ENCODE data around the gene REV1. TPM values are rescaled to one million over a fixed set of nuclear protein-coding genes. Genes with fewer than 3 reads are reported as not detected.
A peak's percentile ranks its signal among the peaks of the same experiment; 100 is the strongest.

REV1 gene
- total and polyA plus RNA-seq, 2 of the 13 experiments (the other 11 are each of a cell fraction or from before 2014, with no cell fraction given), result 49.1 to 71.8 TPM

- Histone ChIP-seq H3K9me3 (ENCODE audit: low read length) (no peaks in the 10 kb centered on the region), H4K20me1 (ENCODE audit: insufficient read depth, low read length) (no peaks in the 10 kb centered on the region), H3K27ac (ENCODE audit: extremely low read length, insufficient read depth, low read length) (no peak overlapping the region), H3K4me3 (replicated peaks in 1 of 3; ENCODE audit: insufficient read depth in 1 of 3, low read depth in 2 of 3, low read length in 3 of 3) (no peak overlapping the region), H3K4me2 (ENCODE audit: low read depth, low read length) (no peak overlapping the region), H3K36me3 (replicated peaks in 1 of 2; ENCODE audit: control insufficient read depth in 1 of 2, insufficient read depth in 2 of 2, low read length in 2 of 2) (peaks cover 22 to 76% of the 10 kb centered on the region in 2 experiments), H3K4me1 (ENCODE audit: insufficient read depth, low read length) (peaks cover 1% of the 10 kb centered on the region), H3K27me3 (ENCODE audit: control insufficient read depth in 1 of 2, insufficient read depth in 2 of 2, low read length in 2 of 2) (no peaks in the 10 kb centered on the region), H3K9ac (ENCODE audit: insufficient read depth, low read depth, low read length) (no peak overlapping the region), H2AFZ (ENCODE audit: low read length) (no peak overlapping the region), H3K79me2 (ENCODE audit: insufficient read depth, low read length) (no peaks in the 10 kb centered on the region)
- TF ChIP-seq ELK4 (CRISPR knock-in tag; IDR thresholded peaks at IDR 0.05; ENCODE audit: borderline replicate concordance), result no peak
- no peak for TF ChIP-seq ELF1 (CRISPR knock-in tag; IDR thresholded peaks at IDR 0.05)
- ATAC-seq, result no peak
- CTCF ChIA-PET (ENCODE audit: low intra/inter-chr PET ratio, low total read pairs), result no interaction called here
- POLR2A ChIA-PET, result no interaction called here
- DNase-seq (ENCODE audit: low spot score), result no peak
- 96% methylated on average over 4 of the region's 4 CpGs for WGBS (ENCODE audit: low lambda C conversion rate)
- intact Hi-C loops (cut with micrococcal nuclease; ENCODE audit: unreplicated experiment) (no loop called here), in situ Hi-C loops (cut with HindIII; ENCODE audit: extremely low pct_ligation_motif_present, low pct_unique_long_range_greater_than_20kb) (no loop called here)
- BruUV-seq (replicated peaks), result no TSS peak
- FAIRE-seq, result no peak
Measured at GRCh38 chr2:99410276-99410675, 79.5 kb downstream of the REV1 start.

GRCh38 chr2:99406137-99406536, 83.7 kb downstream of the REV1 start:
- Histone ChIP-seq H3K27ac (ENCODE audit: extremely low read length, insufficient read depth, low read length) (no peak overlapping the region), H3K36me3 (replicated peaks in 1 of 2; ENCODE audit: control insufficient read depth in 1 of 2, insufficient read depth in 2 of 2, low read length in 2 of 2) (peaks cover 20 to 74% of the 10 kb centered on the region in 2 experiments), H3K4me2 (ENCODE audit: low read depth, low read length) (no peak overlapping the region), H3K9me3 (ENCODE audit: low read length) (no peaks in the 10 kb centered on the region), H3K27me3 (ENCODE audit: control insufficient read depth in 1 of 2, insufficient read depth in 2 of 2, low read length in 2 of 2) (no peaks in the 10 kb centered on the region), H3K79me2 (ENCODE audit: insufficient read depth, low read length) (no peaks in the 10 kb centered on the region), H3K9ac (ENCODE audit: insufficient read depth, low read depth, low read length) (no peak overlapping the region), H3K4me1 (ENCODE audit: insufficient read depth, low read length) (peaks cover 30% of the 10 kb centered on the region), H3K4me3 (replicated peaks in 1 of 3; ENCODE audit: insufficient read depth in 1 of 3, low read depth in 2 of 3, low read length in 3 of 3) (no peak overlapping the region), H2AFZ (ENCODE audit: low read length) (no peak overlapping the region), H4K20me1 (ENCODE audit: insufficient read depth, low read length) (no peaks in the 10 kb centered on the region)
- ChIA-PET POLR2A (interaction anchor here (4.0 kb wide), 1 partner anchor 69 kb away, joined by 24 read pairs; the partner anchor contains the start of genes EIF5B and TXNDC9), CTCF (ENCODE audit: low intra/inter-chr PET ratio, low total read pairs) (no interaction called here)
- no peak for ATAC-seq
- intact Hi-C loops (cut with micrococcal nuclease; ENCODE audit: unreplicated experiment) (no loop called here), in situ Hi-C loops (cut with HindIII; ENCODE audit: extremely low pct_ligation_motif_present, low pct_unique_long_range_greater_than_20kb) (no loop called here)
- DNase-seq (ENCODE audit: low spot score), result no peak
- FAIRE-seq, result no peak
- BruUV-seq (replicated peaks), result no TSS peak
- TF ChIP-seq POLR2AphosphoS5 (IDR thresholded peaks at IDR 0.05; ENCODE audit: low read depth, low read length), result peak; percentile 19; the same call in 1 of the 2 replicates
- TF ChIP-seq RBM22 (optimal IDR thresholded peaks at IDR 0.05; ENCODE audit: low read length), result peak; percentile 91
- TF ChIP-seq CBX1 (IDR thresholded peaks at IDR 0.05; ENCODE audit: low read depth), result no peak
- 96% methylated on average over 6 of the region's 6 CpGs for WGBS (ENCODE audit: low lambda C conversion rate)
